GM19238 (cell line): Measurements from ENCODE around the gene SLC30A4.
A peak's percentile ranks its signal among the peaks of the same experiment; 100 is the strongest.
"Not testable (repeated sequence)": the region's sequence is repeated elsewhere in the genome, so short reads cannot be mapped to it uniquely, and the experiment has no call there.

ENCODE experiments used
- DNase-seq: peaks from one replicate; pipeline ENCODE4 v3.0.0; 2011; ENCODE audit warnings: low spot score; ENCODE audit not compliant: insufficient read length

The SLC30A4 gene

GRCh38 chr15:45522328-45523165 lies at the start of gene SLC30A4:
Gene SLC30A4 (minus strand): TSS chr15:45522755. CDS start chr15:45522354, 401 bp downstream.
- peak; percentile 68 for DNase-seq

DNA sequence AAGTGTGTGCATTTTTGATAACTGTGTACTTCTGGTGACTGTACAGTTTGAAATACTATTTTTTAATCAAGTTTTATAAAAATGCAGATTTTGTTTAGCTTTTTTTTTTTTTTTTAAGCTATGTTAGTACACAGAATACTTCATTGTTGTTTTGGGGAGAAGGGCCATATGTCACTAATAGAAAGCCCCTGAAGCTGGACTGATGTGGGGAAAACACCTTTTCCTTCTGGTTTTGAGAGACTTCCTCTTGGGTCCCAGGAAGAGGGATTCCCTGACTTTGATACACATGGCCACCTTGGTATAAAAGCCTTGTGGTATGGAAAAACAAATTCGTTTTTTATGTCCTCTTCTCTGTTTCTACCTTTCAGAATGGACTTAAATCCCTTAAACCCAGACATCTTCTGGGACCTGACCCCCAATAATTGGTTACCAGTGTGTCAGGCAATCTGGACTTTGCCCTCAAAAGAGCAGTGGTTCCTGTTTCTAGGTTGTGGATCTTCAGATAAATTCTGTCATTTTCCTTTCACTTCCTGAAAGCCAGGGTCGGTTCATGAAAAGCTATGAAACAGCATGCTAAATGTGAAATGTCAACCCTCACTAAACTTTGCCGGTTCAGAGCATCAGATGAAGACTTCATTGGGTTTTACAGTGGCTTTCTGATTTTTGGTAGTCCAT lies 33.5 kb upstream of the SLC30A4 start:
- DNase-seq, result no peak

GRCh38 chr15:45551676-45552075 lies 29.1 kb upstream of the SLC30A4 start:
- DNase-seq, result no peak

- no peak for DNase-seq
Measured at GRCh38 chr15:45550436-45550835, 27.9 kb upstream of the SLC30A4 start.

DNA sequence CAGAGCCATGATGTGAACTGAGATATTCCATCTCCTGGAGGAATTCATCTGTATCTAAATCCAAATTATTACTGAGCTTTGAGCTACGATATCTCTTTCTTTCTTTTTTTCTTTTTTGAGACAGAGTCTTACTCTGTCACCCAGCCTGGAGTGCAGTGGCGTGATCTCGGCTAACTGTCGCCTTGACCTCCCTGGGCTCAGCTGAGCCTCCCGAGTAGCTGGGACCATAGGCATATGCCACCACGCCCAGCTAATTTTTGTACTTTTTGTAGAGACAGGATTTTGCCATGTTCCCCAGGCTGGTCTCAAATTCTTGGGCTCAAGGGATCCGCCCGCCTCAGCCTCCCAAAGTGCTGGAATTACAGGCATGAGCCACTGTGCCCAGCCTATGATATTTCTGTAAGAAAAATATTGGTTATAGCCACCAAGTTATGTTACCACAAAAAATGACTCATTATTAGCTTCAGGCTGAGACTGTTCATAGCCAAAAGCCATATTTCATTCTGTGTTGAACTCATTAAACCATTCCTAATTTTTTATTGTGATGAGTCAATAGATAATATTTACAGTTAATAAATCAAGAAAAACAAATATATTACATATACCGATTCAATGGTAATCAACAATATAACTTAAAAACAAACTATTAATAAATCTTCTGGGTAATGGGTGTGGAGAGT lies 27.1 kb upstream of the SLC30A4 start:
- no peak for DNase-seq

DNA sequence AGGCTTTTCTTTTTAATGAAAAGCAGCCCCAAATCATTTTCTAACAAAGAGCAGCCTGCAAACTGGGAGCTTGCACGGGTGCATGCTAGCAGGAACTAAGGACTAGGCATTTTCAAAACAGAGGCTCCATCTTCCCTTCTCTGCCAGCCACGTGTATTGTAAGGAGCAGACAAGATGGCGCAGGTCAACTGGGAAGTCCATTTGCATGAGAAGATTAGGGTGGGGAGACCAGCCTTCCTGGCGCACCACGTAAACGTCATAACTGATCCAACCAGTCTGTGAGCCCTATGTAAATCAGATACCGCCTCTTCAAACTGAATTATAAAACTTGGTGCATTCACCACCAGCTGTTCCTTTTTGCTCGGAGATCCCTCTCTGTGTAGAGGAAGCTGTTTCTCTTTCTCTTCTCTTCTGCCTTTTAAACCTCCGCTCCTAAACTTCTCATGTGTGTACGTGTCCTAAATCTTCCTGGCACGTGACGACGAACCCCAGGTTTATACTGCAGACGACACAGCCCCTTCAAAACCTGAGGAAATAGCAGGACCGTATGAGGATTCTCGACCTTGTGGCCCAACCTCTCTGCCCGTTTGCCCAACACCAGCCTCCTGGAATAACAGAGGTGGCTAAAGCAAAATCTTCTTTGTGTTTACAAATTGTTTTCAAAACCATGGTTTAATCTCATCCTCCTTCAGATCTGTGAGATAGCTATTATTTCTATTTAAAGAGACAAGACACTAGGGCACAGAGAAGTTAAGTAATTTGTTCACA lies 26.4 kb upstream of the SLC30A4 start:
- DNase-seq, result no peak

GRCh38 chr15:45546789-45547188 lies 24.2 kb upstream of the SLC30A4 start:
- no peak for DNase-seq

- no peak for DNase-seq
Measured at GRCh38 chr15:45544266-45545023, 21.9 kb upstream of the SLC30A4 start.

GRCh38 chr15:45543051-45543450 lies 20.5 kb upstream of the SLC30A4 start:
- DNase-seq, result no peak

DNA sequence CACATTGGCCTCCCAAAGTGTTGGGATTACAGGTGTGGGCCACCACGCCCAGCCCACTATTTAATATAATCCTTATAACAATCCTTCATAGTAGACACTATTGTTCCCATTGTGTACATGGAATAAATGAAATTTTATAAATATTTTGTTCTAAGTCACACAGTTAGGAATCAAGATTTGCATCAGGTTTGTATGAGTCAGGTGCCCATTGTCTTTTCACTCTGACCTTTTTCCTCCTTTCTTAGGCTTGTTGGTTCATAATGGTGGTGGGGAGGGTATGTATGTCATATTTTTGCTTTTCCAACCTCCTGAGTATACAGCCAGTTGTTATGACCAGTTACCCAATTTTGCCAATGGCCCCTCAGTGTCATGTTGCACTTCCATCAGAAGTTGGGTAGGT lies 18.0 kb upstream of the SLC30A4 start:
- no peak for DNase-seq

- no peak for DNase-seq
Measured at GRCh38 chr15:45539680-45540079, 17.1 kb upstream of the SLC30A4 start.

GRCh38 chr15:45536934-45537333 lies 14.4 kb upstream of the SLC30A4 start:
- DNase-seq, result no peak

DNA sequence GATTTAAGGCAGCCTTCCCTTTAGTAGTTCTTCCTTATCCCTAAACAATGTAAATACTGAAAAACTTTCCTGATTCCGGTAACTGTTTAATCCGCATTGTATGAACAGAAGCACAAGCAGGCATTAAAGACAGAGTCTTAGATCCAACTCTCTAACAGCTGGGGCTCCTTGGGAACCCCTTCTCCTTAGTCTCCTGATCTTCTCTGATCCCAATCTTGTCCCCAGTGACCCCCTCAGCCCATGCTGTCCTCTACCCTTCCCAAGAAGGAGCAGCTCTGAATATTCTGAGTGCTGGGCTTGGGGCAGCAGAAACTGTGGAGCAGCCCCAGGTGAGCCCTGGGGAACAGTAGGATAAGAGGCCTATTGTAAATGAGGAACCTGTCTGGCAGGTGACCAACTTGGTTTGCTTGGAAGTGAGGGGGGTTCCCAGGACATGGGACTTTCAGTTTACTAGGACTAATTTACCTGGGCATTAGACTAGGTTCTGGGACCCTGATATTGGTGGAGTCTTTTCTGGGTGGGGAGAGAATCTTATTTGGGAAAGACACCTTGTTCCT lies 13.0 kb upstream of the SLC30A4 start:
- no peak for DNase-seq

DNA sequence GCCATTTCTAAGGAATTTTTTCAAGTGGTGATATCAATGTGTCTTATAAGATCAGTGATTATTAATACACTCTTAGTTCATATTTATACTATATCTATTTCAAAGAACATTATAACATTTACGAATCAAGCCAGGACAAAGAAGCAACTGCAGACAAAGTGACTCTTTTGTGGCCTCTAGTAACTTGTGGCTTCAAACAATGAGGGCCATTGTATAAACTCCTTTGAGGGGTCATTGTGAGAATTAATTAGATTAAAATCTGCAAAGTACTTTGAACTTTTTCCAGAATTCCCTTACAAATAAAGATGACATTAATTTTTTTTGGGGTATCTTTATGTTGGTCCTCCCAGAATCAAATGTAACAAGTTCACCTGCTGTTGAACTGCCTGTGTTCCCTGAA lies 12.3 kb upstream of the SLC30A4 start:
- no peak for DNase-seq

DNA sequence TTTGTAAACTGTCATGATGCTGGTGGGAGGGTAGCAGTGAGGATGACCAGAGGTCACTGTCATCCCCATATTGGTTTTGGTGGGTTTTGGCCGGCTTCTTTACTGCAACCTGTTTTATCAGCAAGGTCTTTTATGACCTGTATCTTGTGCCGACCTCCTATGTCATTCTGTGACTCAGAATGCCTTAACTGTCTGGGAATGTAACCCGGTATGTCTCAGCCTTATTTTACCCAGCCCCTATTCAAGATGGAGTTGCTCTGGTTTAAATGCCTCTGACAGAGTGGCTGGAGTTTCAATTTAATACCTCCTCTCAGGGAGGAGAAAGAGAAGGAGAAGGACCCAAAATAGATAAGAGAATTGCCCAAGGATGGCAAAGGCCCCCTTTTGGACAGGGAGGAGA lies 10.3 kb upstream of the SLC30A4 start:
- DNase-seq, result not testable (repeated sequence)

DNA sequence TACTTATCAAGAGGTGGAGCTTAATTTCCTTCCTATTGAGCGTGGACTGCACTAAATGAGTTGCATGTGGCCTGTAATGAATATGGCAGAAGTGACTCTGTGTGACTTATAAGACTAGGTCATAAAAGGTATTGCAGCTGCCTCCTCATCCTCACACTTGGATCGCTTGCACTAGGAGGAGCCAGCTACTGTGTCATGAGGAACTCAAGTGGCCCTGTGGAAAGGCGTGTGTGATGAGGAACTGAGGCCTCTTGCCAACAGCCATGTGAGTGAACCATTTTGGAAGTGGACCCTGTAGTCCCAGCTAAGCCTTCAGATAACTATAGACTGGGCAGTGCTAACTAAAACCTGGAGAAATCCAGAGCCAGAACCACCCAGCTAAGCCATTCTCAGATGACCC lies 7.1 kb upstream of the SLC30A4 start:
- no peak for DNase-seq

- no peak for DNase-seq
Measured at GRCh38 chr15:45527086-45527485, 4.5 kb upstream of the SLC30A4 start.

DNA sequence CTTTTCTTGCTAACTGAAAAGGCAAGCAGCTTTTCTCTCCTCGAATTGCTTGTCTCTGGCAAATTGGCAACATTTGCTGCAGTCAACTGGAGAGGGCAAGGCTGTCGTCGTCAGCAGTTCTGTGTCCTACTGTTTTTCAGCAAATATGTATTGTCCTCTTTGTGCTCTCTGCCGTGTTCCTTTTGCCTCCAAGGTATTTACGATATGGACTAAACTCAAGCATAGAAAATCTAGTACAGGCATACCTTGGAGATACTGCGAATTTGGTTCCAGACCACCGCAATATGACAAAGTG lies 558 bp upstream of the SLC30A4 start:
- DNase-seq, result no peak

- no peak for DNase-seq
Measured at GRCh38 chr15:45521596-45522327, 793 bp downstream of the SLC30A4 start.

DNA sequence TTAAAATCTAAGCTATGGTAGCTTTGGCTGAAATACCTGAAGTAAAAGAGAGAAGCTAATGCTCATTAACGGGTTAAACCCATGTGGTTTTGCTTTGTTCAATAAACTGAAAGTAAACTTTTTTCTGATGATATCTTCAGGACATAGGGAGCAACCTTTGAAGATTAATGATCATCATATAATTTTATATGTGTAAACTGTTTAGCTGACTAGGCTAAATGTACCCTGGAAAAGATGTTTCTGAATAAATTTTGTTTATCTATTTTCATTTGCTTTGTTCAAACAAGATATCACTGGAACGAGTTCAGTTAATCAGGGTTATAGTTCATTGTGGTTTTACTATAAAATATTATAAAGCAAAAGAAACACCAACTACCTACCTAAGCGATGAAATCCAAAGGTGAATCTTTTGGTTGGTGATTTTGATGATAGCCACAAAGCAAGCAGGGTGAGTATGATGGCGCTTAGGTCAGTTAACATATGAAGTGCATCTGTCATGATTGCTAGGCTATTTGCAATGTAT lies 11.7 kb downstream of the SLC30A4 start:
- no peak for DNase-seq
